ENCODE data around the gene DACH1. TPM values are rescaled to one million over a fixed set of nuclear protein-coding genes. Genes with fewer than 3 reads are reported as not detected.

DACH1 gene
- total RNA-seq, 4 donors from 2014 or later = 0.98 to 1.6 (median 1.0) TPM

DNA sequence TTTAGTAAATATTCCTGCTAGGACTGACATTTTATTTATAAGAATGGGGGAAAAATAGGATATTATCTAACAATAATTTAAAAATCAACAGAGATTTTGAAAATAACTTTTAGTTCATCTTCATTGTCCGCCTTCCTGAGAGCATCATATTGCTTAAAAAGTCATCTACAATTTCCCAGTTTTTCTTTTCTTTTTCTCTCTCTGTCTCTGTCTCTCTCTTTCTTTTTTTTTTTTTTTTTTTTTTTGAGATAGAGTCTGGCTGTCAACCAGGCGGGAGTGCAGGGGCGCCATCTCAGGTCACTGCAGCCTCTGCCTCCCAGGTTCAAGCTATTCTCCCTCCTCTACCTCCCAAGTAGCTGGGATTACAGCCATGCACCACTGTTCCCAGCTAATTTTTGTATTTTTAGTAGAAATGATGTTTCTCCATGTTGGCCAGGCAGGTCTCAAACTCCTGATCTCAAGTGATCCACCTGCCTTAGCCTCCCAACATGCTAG lies 276.3 kb downstream of the DACH1 start:
- Histone ChIP-seq H3K36me3 (no peaks in the 10 kb centered on the region), H3K27me3 (no peaks in the 10 kb centered on the region), H3K4me3 (no peak overlapping the region), H3K4me1 (no peaks in the 10 kb centered on the region), H3K9me3 (no peaks in the 10 kb centered on the region), H3K27ac (no peak overlapping the region)
- no peak for TF ChIP-seq POLR2A (IDR thresholded peaks at IDR 0.05)
- TF ChIP-seq, protein P1, sequence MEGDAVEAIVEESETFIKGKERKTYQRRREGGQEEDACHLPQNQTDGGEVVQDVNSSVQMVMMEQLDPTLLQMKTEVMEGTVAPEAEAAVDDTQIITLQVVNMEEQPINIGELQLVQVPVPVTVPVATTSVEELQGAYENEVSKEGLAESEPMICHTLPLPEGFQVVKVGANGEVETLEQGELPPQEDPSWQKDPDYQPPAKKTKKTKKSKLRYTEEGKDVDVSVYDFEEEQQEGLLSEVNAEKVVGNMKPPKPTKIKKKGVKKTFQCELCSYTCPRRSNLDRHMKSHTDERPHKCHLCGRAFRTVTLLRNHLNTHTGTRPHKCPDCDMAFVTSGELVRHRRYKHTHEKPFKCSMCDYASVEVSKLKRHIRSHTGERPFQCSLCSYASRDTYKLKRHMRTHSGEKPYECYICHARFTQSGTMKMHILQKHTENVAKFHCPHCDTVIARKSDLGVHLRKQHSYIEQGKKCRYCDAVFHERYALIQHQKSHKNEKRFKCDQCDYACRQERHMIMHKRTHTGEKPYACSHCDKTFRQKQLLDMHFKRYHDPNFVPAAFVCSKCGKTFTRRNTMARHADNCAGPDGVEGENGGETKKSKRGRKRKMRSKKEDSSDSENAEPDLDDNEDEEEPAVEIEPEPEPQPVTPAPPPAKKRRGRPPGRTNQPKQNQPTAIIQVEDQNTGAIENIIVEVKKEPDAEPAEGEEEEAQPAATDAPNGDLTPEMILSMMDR (IDR thresholded peaks at IDR 0.05 in 4 of 5, conservative IDR thresholded peaks at IDR 0.05 in 1 of 5) = no peak
- no peak for ATAC-seq
- in situ Hi-C loops (cut with MboI; ENCODE audit: low sequenced_read_pairs in 4 of 4) = no loop called here
- DNase-seq = no peak
- intact Hi-C loops (cut with DNase I; ENCODE audit: low total_unique reads) = no loop called here

- no peak for ATAC-seq
- Histone ChIP-seq H3K4me3 (no peak overlapping the region), H3K27ac (no peak overlapping the region), H3K27me3 (no peaks in the 10 kb centered on the region), H3K9me3 (no peaks in the 10 kb centered on the region), H3K36me3 (no peaks in the 10 kb centered on the region), H3K4me1 (no peaks in the 10 kb centered on the region)
- intact Hi-C loops (cut with DNase I; ENCODE audit: low total_unique reads) = no loop called here
- in situ Hi-C loops (cut with MboI; ENCODE audit: low sequenced_read_pairs in 4 of 4) = no loop called here
- TF ChIP-seq, protein P1 (IDR thresholded peaks at IDR 0.05 in 4 of 5, conservative IDR thresholded peaks at IDR 0.05 in 1 of 5) = no peak
- TF ChIP-seq POLR2A (IDR thresholded peaks at IDR 0.05) = no peak
- DNase-seq = no peak
Measured at GRCh38 chr13:71589032-71589431, 278.0 kb downstream of the DACH1 start.

DNA sequence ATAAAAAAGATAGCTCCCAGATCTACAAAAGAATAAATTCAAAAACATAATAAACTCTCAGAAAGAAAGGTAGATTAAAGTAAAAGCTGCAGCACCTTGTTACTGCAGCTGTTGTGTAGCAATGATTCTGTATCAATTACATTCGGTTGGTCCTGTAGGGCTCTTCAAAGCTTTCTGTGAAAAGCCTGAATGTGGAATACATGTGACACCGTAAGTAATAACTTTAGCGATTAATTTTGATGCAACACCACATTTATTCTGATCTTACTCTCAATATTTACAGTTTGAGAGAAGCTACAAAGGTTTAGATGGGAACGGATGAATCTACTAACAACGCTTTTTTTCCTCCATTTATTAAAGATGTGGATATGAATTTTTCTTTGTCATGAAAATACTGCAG lies 279.2 kb downstream of the DACH1 start:
- DNase-seq = no peak
- in situ Hi-C loops (cut with MboI; ENCODE audit: low sequenced_read_pairs in 4 of 4) = no loop called here

DNA sequence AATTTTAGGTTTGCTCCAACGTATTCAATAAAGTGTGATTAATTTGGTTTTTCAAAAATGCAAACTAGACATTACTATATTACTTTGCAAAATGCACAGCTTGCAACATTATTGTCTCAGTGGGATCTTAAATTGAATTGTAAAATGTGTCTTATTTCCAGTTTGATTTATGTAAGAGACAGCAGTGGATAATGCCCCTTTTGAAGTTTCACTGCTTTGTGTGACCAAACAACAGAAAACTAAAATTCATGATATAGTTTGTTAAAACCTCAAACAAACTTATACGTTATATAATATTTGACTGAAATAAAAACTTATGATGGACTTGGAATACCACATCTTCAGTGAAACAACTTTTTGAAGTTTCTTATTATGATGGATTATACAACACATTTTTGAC lies 279.8 kb downstream of the DACH1 start:
- no peaks in the 10 kb centered on the region for H3K9me3 ChIP-seq
- no peaks in the 10 kb centered on the region for H3K4me1 ChIP-seq
- TF ChIP-seq POLR2A (IDR thresholded peaks at IDR 0.05) = no peak
- TF ChIP-seq, protein P1 (IDR thresholded peaks at IDR 0.05 in 4 of 5, conservative IDR thresholded peaks at IDR 0.05 in 1 of 5) = no peak
- in situ Hi-C loops (cut with MboI; ENCODE audit: low sequenced_read_pairs in 4 of 4) = no loop called here
- no peak overlapping the region for H3K4me3 ChIP-seq
- ATAC-seq (no peak), DNase-seq (no peak)
- H3K36me3 ChIP-seq = no peaks in the 10 kb centered on the region
- no peaks in the 10 kb centered on the region for H3K27me3 ChIP-seq
- intact Hi-C loops (cut with DNase I; ENCODE audit: low total_unique reads) = no loop called here
- H3K27ac ChIP-seq = no peak overlapping the region

More for the DNA sequence above, 279.2 kb downstream of the DACH1 start:
- Histone ChIP-seq H3K4me3 (no peak overlapping the region), H3K36me3 (no peaks in the 10 kb centered on the region), H3K9me3 (no peaks in the 10 kb centered on the region), H3K27ac (no peak overlapping the region), H3K27me3 (no peaks in the 10 kb centered on the region), H3K4me1 (no peaks in the 10 kb centered on the region)
- intact Hi-C loops (cut with DNase I; ENCODE audit: low total_unique reads) = no loop called here
- ATAC-seq = no peak
- TF ChIP-seq, protein P1 (IDR thresholded peaks at IDR 0.05 in 4 of 5, conservative IDR thresholded peaks at IDR 0.05 in 1 of 5) = no peak

- no peaks in the 10 kb centered on the region for H3K9me3 ChIP-seq
- no peak for ATAC-seq
- H3K4me1 ChIP-seq = no peaks in the 10 kb centered on the region
- TF ChIP-seq, protein P1 (IDR thresholded peaks at IDR 0.05 in 4 of 5, conservative IDR thresholded peaks at IDR 0.05 in 1 of 5) = no peak
- TF ChIP-seq POLR2A (IDR thresholded peaks at IDR 0.05) = no peak
- H3K27ac ChIP-seq = no peak overlapping the region
- no peaks in the 10 kb centered on the region for H3K27me3 ChIP-seq
- DNase-seq = no peak
- no peaks in the 10 kb centered on the region for H3K36me3 ChIP-seq
- intact Hi-C loops (cut with DNase I; ENCODE audit: low total_unique reads) = no loop called here
- H3K4me3 ChIP-seq = no peak overlapping the region
- in situ Hi-C loops (cut with MboI; ENCODE audit: low sequenced_read_pairs in 4 of 4) = no loop called here
Measured at GRCh38 chr13:71583581-71583980, 283.4 kb downstream of the DACH1 start.
